Fibroblast of pulmonary artery (primary cell): ENCODE data around the gene B2M.

Experiments
- DNase-seq: peaks from one replicate; pipeline ENCODE4 v3.0.0-alpha.2; 2010; ENCODE audit warnings: low read depth
- H3K4me3 ChIP-seq: replicated peaks from 2 replicates; pipeline ENCODE4 v1.5.1; 2011; ENCODE audit warnings: low read depth, mild to moderate bottlenecking, control low read depth, low read length, moderate library complexity
- CTCF ChIP-seq: IDR thresholded peaks from 2 replicates; pipeline ENCODE4 v1.5.1; 2011; ENCODE audit warnings: mild to moderate bottlenecking, control low read depth, low read length, inconsistent platforms; ENCODE audit errors: missing control alignments

Gene B2M

GRCh38 chr15:44753345-44753744 lies 42.0 kb downstream of the B2M start:
- no peak for TF ChIP-seq CTCF
- no peak for DNase-seq

GRCh38 chr15:44763187-44763586 lies 51.9 kb downstream of the B2M start:
- no peak overlapping the region for H3K4me3 ChIP-seq
- TF ChIP-seq CTCF: no peak
- DNase-seq: no peak

More at GRCh38 chr15:44753345-44753744, 42.0 kb downstream of the B2M start:
- H3K4me3 ChIP-seq: no peak overlapping the region

GRCh38 chr15:44763848-44764247 lies 52.5 kb downstream of the B2M start:
- no peak overlapping the region for H3K4me3 ChIP-seq
- no peak for DNase-seq
- no peak for TF ChIP-seq CTCF

- no peak for DNase-seq
- no peak overlapping the region for H3K4me3 ChIP-seq
- no peak for TF ChIP-seq CTCF
Observed at GRCh38 chr15:44765036-44765435, 53.7 kb downstream of the B2M start.
